Loucy (cell line): ENCODE measurements around the gene IL17RE.

Experiments
- H2AFZ ChIP-seq: fragments of 200-600 bp; sonication (generic); 2 replicates; pipeline ENCODE4 v1.6.0; 2016; ENCODE audit warnings: antibody characterized with exemption, mild to moderate bottlenecking, low read length, moderate library complexity
- H3F3A ChIP-seq: fragments of 200-600 bp; 2 replicates; pipeline ENCODE4 v1.6.0; 2016; ENCODE audit warnings: antibody characterized with exemption, low read depth, mild to moderate bottlenecking
- H3K27me3 ChIP-seq: fragments of 200-600 bp; sonication (generic); 2 replicates; pipeline ENCODE4 v1.6.1; 2014; ENCODE audit warnings: low read length, mild to moderate bottlenecking; ENCODE audit not compliant: insufficient read depth, poor library complexity, severe bottlenecking
- H3K36me3 ChIP-seq: fragments of 200-600 bp; sonication (generic); 2 replicates; pipeline ENCODE4 v1.6.1; 2016; ENCODE audit warnings: low read length; ENCODE audit not compliant: insufficient read depth
- H3K4me1 ChIP-seq: fragments of 200-600 bp; sonication (generic); 2 replicates; pipeline ENCODE4 v1.5.1; 2014; ENCODE audit warnings: low read length, mild to moderate bottlenecking; ENCODE audit not compliant: insufficient read depth, poor library complexity, severe bottlenecking
- H3K4me2 ChIP-seq: fragments of 200-600 bp; sonication (generic); 2 replicates; pipeline ENCODE4 v1.6.0; 2014; ENCODE audit warnings: antibody characterized with exemption, low read length, low read depth, mild to moderate bottlenecking; ENCODE audit not compliant: poor library complexity, severe bottlenecking
- H3K4me3 ChIP-seq: fragments of 200-600 bp; sonication (generic); 2 replicates; pipeline ENCODE4 v1.5.1; 2014; ENCODE audit warnings: low read length, mild to moderate bottlenecking, mixed read lengths; ENCODE audit not compliant: poor library complexity, severe bottlenecking
- H3K79me2 ChIP-seq: fragments of 200-600 bp; sonication (generic); 2 replicates; pipeline ENCODE4 v1.6.1; 2014; ENCODE audit warnings: low read length; ENCODE audit not compliant: insufficient read depth
- H3K9ac ChIP-seq: fragments of 200-600 bp; sonication (generic); 2 replicates; pipeline ENCODE4 v1.6.0; 2014; ENCODE audit warnings: mild to moderate bottlenecking, low read depth, low read length, moderate library complexity; ENCODE audit not compliant: poor library complexity, severe bottlenecking
- H3K9me2 ChIP-seq: fragments of 200-600 bp; sonication (generic); replicated peaks from 2 replicates; pipeline ENCODE4 v1.6.1; 2016; ENCODE audit warnings: low read depth, low read length, mixed read lengths
- H3K9me3 ChIP-seq: fragments of 200-600 bp; sonication (generic); 2 replicates; pipeline ENCODE4 v1.6.1; 2014; ENCODE audit warnings: mild to moderate bottlenecking, antibody characterized with exemption, low read length, low read depth; ENCODE audit not compliant: insufficient read depth
- H4K20me1 ChIP-seq: fragments of 200-600 bp; sonication (generic); 2 replicates; pipeline ENCODE4 v1.6.0; 2014; ENCODE audit warnings: antibody characterized with exemption, low read length, mild to moderate bottlenecking; ENCODE audit not compliant: insufficient read depth, poor library complexity, severe bottlenecking
- CTCF ChIP-seq: fragments of 200-600 bp; sonication (generic); conservative IDR thresholded peaks from 2 replicates; pipeline ENCODE4 v1.5.1; 2014; ENCODE audit warnings: mild to moderate bottlenecking, antibody characterized with exemption, low read length
- EZH2phosphoT487 ChIP-seq: fragments of 200-600 bp; IDR thresholded peaks from 2 replicates; pipeline ENCODE4 v1.6.1; 2018; ENCODE audit warnings: antibody characterized with exemption, mild to moderate bottlenecking, moderate library complexity, borderline replicate concordance

Gene IL17RE

GRCh38 chr3:9906480-9906879, 3.8 kb downstream of the IL17RE start:
- Histone ChIP-seq H3K27me3 (no peaks in the 10 kb centered on the region), H3K36me3 (peaks cover 23% of the 10 kb centered on the region; the same call in 1 of the 2 replicates), H3K9me2 (no peaks in the 10 kb centered on the region), H3K9ac (no peak overlapping the region), H3K9me3 (no peaks in the 10 kb centered on the region), H3K4me1 (peaks cover 24% of the 10 kb centered on the region), H3K4me2 (no peak overlapping the region), H4K20me1 (no peaks in the 10 kb centered on the region), H2AFZ (no peak overlapping the region), H3F3A (no peaks in the 10 kb centered on the region), H3K79me2 (peaks cover 29% of the 10 kb centered on the region), H3K4me3 (no peak overlapping the region)
- TF ChIP-seq CTCF (no peak), EZH2phosphoT487 (no peak)

GRCh38 chr3:9908286-9908685, 5.6 kb downstream of the IL17RE start:
- Histone ChIP-seq H3K9me2 (no peaks in the 10 kb centered on the region), H3K36me3 (peaks cover 27% of the 10 kb centered on the region; the same call in 1 of the 2 replicates), H3K4me1 (peaks cover 21% of the 10 kb centered on the region), H4K20me1 (no peaks in the 10 kb centered on the region), H3K9ac (no peak overlapping the region), H2AFZ (no peak overlapping the region), H3K27me3 (no peaks in the 10 kb centered on the region), H3K9me3 (no peaks in the 10 kb centered on the region), H3F3A (no peaks in the 10 kb centered on the region), H3K4me2 (no peak overlapping the region), H3K79me2 (peaks cover 20% of the 10 kb centered on the region), H3K4me3 (no peak overlapping the region)
- no peak for TF ChIP-seq CTCF
- TF ChIP-seq EZH2phosphoT487 = no peak

GRCh38 chr3:9909221-9910013, 6.8 kb downstream of the IL17RE start:
- Histone ChIP-seq H3K4me2 (no peak overlapping the region), H3K9me3 (no peaks in the 10 kb centered on the region), H3K27me3 (no peaks in the 10 kb centered on the region), H3F3A (no peaks in the 10 kb centered on the region), H2AFZ (no peak overlapping the region), H3K4me3 (no peak overlapping the region), H3K9me2 (no peaks in the 10 kb centered on the region), H3K79me2 (peaks cover 9% of the 10 kb centered on the region), H3K9ac (no peak overlapping the region), H3K36me3 (peaks cover 30% of the 10 kb centered on the region; the same call in 1 of the 2 replicates), H4K20me1 (no peaks in the 10 kb centered on the region), H3K4me1 (peaks cover 11% of the 10 kb centered on the region)
- TF ChIP-seq EZH2phosphoT487 (no peak), CTCF (no peak)
